Psoas muscle (tissue), 8 donors: ENCODE data around the gene TYRP1. TPM values are rescaled to one million over a fixed set of nuclear protein-coding genes. Genes with fewer than 3 reads are reported as not detected.
"Not testable (repeated sequence)": the region's sequence is repeated elsewhere in the genome, so short reads cannot be mapped to it uniquely, and the experiment has no call there.

Experiments used
- ATAC-seq, 4 donors: fragments of 200-7000 bp; cut with Tn5 transposase; one replicate each; pipeline ENCODE4 v1.9.1; 2020; ENCODE audit warnings: moderate library complexity in 3 of 4, mild to moderate bottlenecking in 2 of 4
- DNase-seq, 2 donors: peaks; one replicate each; pipeline ENCODE4 v3.0.0-alpha.2; 2020
- H3K27ac ChIP-seq: fragments of 200-600 bp; one replicate; pipeline ENCODE4 v1.8.0; 2022
- H3K27me3 ChIP-seq, 3 donors: fragments of 200-600 bp in 1 of 3; one replicate each; pipeline versions ENCODE4 v1.6.1 to v1.8.0; 2013 to 2022; ENCODE audit warnings: low read length in 2 of 3, mild to moderate bottlenecking in 2 of 3, moderate library complexity in 1 of 3; ENCODE audit not compliant: insufficient read depth in 3 of 3
- H3K36me3 ChIP-seq, 2 donors: fragments of 200-600 bp in 1 of 2; one replicate each; pipeline versions ENCODE4 v1.6.1 to v1.8.0; 2013 to 2022; ENCODE audit warnings: low read depth in 1 of 2, mild to moderate bottlenecking in 1 of 2, moderate library complexity in 1 of 2; ENCODE audit not compliant: insufficient read depth in 1 of 2
- H3K4me1 ChIP-seq: fragments of 200-600 bp; one replicate; pipeline ENCODE4 v1.8.0; 2022
- H3K4me3 ChIP-seq: fragments of 200-600 bp; one replicate; pipeline ENCODE4 v1.8.0; 2022; ENCODE audit warnings: mild to moderate bottlenecking
- H3K9me3 ChIP-seq: fragments of 200-600 bp; one replicate; pipeline ENCODE4 v1.8.0; 2022
- WGBS, 3 donors: extraction: QIAGEN DNeasy Blood & Tissue Kit; methylation state at CpG; one replicate each; pipeline versions ENCODE4 v1.1.6 to v1.1.7; 2013; 5-methylcytosine and 5-hydroxymethylcytosine counted together
- intact Hi-C, 2 donors: fragments of 100-400 bp; cut with DNase I; formaldehyde crosslinking; loops; one replicate each; pipeline versions ENCODE4 v1.11.0 to v1.14.2; 2022
- polyA plus RNA-seq, 3 donors: library from polyadenylated mRNA; stranded (reverse); fragments of 200-250 nt; gene quantifications; one replicate each; pipeline ENCODE4 v1.2.3, GENCODE V29; 2013
- total RNA-seq, 4 donors: library from RNA; stranded (reverse); fragmentation: NEBNext Ultra II Directional in 2 of 4; extraction: Animal tissue kit (Norgen Biotek cat#: 25700) in 2 of 4; gene quantifications; one replicate each; pipeline versions ENCODE4 v1.2.1 to v1.2.4, GENCODE V29; 2021 to 2023
- TF ChIP-seq, protein P1 (sequence below): fragments of 200-600 bp; IDR thresholded peaks from one replicate; pipeline ENCODE4 v1.8.0; 2022; ENCODE audit warnings: antibody characterized with exemption
- donor health status: healthy with polysubstance abuse.
- donor health status: DM: no; HTN: no; CAD: no; lungs with moderate emphysema.
- donor health status: Bipolar disorder and iron deficiency.
- donor health status: healthy.
- donor health status: DM: yes; HTN: yes; CAD: no.
- donor health status: DM: no; HTN: no; CAD: no.
- donor health status: DM: no; HTN: no; CAD: no.
- donor health status: DM: yes; HTN: yes; CAD: no.

TYRP1 gene
- total and polyA plus RNA-seq, 7 donors, result 0.31 to 10.7 (median 1.9) TPM

GRCh38 chr9:12666813-12667212, 26.4 kb upstream of the TYRP1 start:
- H3K4me1 ChIP-seq, result no peaks in the 10 kb centered on the region
- no peak overlapping the region for H3K27ac ChIP-seq
- DNase-seq (no peak), ATAC-seq (no peak)
- no peaks in the 10 kb centered on the region for H3K36me3 ChIP-seq
- H3K9me3 ChIP-seq, result no peaks in the 10 kb centered on the region
- no peak overlapping the region for H3K4me3 ChIP-seq
- TF ChIP-seq, protein P1, sequence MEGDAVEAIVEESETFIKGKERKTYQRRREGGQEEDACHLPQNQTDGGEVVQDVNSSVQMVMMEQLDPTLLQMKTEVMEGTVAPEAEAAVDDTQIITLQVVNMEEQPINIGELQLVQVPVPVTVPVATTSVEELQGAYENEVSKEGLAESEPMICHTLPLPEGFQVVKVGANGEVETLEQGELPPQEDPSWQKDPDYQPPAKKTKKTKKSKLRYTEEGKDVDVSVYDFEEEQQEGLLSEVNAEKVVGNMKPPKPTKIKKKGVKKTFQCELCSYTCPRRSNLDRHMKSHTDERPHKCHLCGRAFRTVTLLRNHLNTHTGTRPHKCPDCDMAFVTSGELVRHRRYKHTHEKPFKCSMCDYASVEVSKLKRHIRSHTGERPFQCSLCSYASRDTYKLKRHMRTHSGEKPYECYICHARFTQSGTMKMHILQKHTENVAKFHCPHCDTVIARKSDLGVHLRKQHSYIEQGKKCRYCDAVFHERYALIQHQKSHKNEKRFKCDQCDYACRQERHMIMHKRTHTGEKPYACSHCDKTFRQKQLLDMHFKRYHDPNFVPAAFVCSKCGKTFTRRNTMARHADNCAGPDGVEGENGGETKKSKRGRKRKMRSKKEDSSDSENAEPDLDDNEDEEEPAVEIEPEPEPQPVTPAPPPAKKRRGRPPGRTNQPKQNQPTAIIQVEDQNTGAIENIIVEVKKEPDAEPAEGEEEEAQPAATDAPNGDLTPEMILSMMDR, result no peak
- H3K27me3 ChIP-seq, result no peaks in the 10 kb centered on the region
- 29 to 58% (median 54%) methylated on average over 2 of the region's 2 CpGs for WGBS, 3 donors
- intact Hi-C loops, result no loop called here

DNA sequence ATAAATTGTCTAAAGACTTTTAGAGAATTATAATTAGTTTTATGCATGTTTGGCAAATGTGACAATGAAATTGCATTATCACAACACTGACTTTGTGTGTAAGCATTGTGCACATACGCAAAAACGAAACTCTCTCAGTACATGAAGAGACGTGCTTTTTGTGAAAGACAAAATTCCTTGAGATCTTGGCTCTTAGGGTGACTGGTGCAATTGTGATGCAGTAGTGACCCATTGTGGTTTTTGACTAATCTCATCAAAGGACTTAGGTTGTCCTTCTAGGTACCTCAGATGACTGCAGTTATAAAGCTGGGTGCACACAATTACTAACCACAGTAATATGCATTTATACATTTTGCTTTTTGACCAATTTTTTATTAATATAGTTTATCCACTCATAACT, 25.3 kb upstream of the TYRP1 start:
- H3K4me1 ChIP-seq, result no peaks in the 10 kb centered on the region
- no peak overlapping the region for H3K4me3 ChIP-seq
- no peaks in the 10 kb centered on the region for H3K36me3 ChIP-seq
- DNase-seq (no peak), ATAC-seq (no peak)
- no peaks in the 10 kb centered on the region for H3K9me3 ChIP-seq
- no peaks in the 10 kb centered on the region for H3K27me3 ChIP-seq
- 88 to 92% (median 90%) methylated on average over 3 of the region's 3 CpGs for WGBS, 3 donors
- TF ChIP-seq, protein P1, result no peak
- H3K27ac ChIP-seq, result no peak overlapping the region
- intact Hi-C loops, result no loop called here

DNA sequence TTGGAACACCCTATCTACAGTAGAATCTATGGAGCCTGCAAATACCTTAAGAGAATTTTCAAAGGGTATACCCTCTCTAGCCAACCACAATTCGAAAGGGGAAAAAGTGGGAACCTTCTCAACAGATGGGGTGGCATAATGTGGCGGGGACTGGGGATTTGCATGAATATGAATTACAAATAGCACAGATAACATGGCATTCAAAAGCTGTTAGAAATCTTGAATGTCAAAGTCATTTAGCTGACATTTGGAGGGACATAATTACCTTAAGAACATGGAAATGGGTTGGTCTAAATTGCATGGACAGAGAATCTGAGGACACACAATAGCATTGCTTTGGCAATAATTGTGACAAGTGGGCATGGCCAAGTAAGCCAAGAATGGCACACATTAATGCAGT, 23.2 kb upstream of the TYRP1 start:
- 81 to 84% (median 81%) methylated on average over 2 of the region's 2 CpGs for WGBS, 3 donors
- intact Hi-C loops, result no loop called here
- no peak overlapping the region for H3K4me3 ChIP-seq

GRCh38 chr9:12674961-12675360, 18.2 kb upstream of the TYRP1 start:
- WGBS, 3 donors, result 68 to 81% (median 79%) methylated on average over 5 of the region's 5 CpGs
- Histone ChIP-seq H3K4me1 (no peaks in the 10 kb centered on the region), H3K27me3 (no peaks in the 10 kb centered on the region), H3K27ac (no peak overlapping the region), H3K9me3 (no peaks in the 10 kb centered on the region), H3K4me3 (no peak overlapping the region), H3K36me3 (no peaks in the 10 kb centered on the region)
- no peak for ATAC-seq
- TF ChIP-seq, protein P1, result no peak
- no peak for DNase-seq
- intact Hi-C loops, result no loop called here

More for the DNA sequence above, 23.2 kb upstream of the TYRP1 start:
- ATAC-seq, result no peak
- H3K27me3 ChIP-seq, result no peaks in the 10 kb centered on the region
- no peaks in the 10 kb centered on the region for H3K4me1 ChIP-seq
- H3K36me3 ChIP-seq, result no peaks in the 10 kb centered on the region
- no peaks in the 10 kb centered on the region for H3K9me3 ChIP-seq
- TF ChIP-seq, protein P1, result no peak
- no peak overlapping the region for H3K27ac ChIP-seq
- DNase-seq, result no peak

GRCh38 chr9:12677462-12678126, 15.6 kb upstream of the TYRP1 start:
- DNase-seq, H3K4me1 ChIP-seq, ATAC-seq, H3K36me3 ChIP-seq, intact Hi-C loops, H3K27me3 ChIP-seq, H3K9me3 ChIP-seq, H3K27ac ChIP-seq, H3K4me3 ChIP-seq: not testable (repeated sequence)
- 96 to 97% (median 96%) methylated on average over 11 of the region's 11 CpGs for WGBS, 3 donors
